Measurements from ENCODE around the gene OR5AN1. TPM values are rescaled to one million over a fixed set of nuclear protein-coding genes. Genes with fewer than 3 reads are reported as not detected.

Gene OR5AN1
- total and polyA plus RNA-seq, 11 donors = not detected

DNA sequence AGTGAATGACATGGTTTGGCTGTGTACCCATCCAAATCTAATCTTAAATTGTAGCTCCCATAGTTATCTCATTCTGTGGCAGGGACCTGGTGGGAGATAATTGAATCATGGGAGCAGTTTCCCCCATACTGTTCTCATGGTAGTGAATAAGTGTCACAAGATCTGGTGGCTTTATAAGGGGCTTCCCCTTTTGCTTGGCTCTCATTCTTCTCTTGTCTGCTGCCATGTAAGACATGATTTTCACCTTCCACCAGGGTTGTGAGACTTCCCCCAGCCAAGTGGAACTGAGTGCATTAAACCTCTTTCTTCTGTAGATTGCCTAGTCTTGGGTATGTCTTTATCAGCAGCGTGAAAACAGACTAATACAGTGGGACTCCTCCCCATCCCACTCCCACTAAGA, 56.4 kb downstream of the OR5AN1 start:
- Histone ChIP-seq H3K9me3 (peaks cover 0 to 10% (median 0%) of the 10 kb centered on the region in 12 donors), H3K36me3 (no peaks in the 10 kb centered on the region), H3K27ac (no peak overlapping the region), H3K4me1 (no peaks in the 10 kb centered on the region), H3K4me3 (no peak overlapping the region), H3K27me3 (peaks cover 0 to 24% (median 0%) of the 10 kb centered on the region in 9 donors)
- intact Hi-C loops (cut with DNase I) = no loop called here
- TF ChIP-seq POLR2A (IDR thresholded peaks at IDR 0.05) = no peak
- TF ChIP-seq, protein P1, sequence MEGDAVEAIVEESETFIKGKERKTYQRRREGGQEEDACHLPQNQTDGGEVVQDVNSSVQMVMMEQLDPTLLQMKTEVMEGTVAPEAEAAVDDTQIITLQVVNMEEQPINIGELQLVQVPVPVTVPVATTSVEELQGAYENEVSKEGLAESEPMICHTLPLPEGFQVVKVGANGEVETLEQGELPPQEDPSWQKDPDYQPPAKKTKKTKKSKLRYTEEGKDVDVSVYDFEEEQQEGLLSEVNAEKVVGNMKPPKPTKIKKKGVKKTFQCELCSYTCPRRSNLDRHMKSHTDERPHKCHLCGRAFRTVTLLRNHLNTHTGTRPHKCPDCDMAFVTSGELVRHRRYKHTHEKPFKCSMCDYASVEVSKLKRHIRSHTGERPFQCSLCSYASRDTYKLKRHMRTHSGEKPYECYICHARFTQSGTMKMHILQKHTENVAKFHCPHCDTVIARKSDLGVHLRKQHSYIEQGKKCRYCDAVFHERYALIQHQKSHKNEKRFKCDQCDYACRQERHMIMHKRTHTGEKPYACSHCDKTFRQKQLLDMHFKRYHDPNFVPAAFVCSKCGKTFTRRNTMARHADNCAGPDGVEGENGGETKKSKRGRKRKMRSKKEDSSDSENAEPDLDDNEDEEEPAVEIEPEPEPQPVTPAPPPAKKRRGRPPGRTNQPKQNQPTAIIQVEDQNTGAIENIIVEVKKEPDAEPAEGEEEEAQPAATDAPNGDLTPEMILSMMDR (IDR thresholded peaks at IDR 0.05) = no peak
- ATAC-seq (no peak), DNase-seq (no peak)
- 63 to 79% (median 69%) methylated on average over 1 of the region's 1 CpG for WGBS, 4 donors

DNA sequence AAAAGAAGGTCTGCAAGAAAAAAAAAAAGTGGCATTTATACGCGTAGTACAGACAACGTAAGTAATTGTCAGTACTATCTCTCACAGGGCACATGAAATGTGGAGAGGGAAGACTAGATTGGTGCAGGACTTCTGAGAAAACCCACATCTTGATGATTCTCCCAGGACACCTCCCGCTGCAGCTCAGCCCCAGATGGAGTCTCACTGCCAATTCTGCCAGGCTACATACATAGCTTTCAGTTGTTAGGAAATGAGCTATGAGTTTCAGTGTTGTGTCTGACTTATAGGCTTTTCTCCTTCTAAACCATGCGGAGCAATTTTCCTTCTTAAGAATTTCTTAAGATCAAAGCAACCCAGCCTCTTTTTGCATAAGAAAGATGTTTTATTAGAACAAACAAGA, 57.9 kb downstream of the OR5AN1 start:
- no peak overlapping the region for H3K27ac ChIP-seq
- intact Hi-C loops (cut with DNase I) = no loop called here
- H3K9me3 ChIP-seq = no peaks in the 10 kb centered on the region
- no peaks in the 10 kb centered on the region for H3K4me1 ChIP-seq
- H3K4me3 ChIP-seq = no peak overlapping the region
- 83 to 87% (median 85%) methylated on average over 5 of the region's 5 CpGs for WGBS, 4 donors
- H3K36me3 ChIP-seq = no peaks in the 10 kb centered on the region
- DNase-seq (no peak), ATAC-seq (no peak)
- H3K27me3 ChIP-seq = peaks cover 0 to 24% (median 0%) of the 10 kb centered on the region in 9 donors
- TF ChIP-seq, protein P1 (IDR thresholded peaks at IDR 0.05) = no peak
- TF ChIP-seq POLR2A (IDR thresholded peaks at IDR 0.05) = no peak

DNA sequence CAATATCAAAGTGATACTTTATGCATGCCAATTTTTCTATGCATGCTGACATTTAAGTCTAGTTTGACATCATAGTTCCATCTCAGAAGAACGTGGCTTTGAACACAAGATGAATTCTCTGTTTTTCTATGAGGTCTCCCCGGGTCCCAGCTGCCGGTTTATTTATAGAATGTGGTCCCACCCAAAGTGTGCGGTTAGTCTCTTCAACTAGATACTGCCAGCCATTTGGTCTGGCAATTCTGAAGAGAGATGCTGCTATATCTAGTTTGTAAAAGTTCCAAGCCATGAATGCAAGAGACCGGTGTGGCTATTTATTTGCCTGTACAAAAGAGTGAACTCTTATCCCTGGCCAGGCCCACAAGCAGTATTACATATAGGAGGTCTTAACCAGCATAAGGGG, 58.3 kb downstream of the OR5AN1 start:
- Histone ChIP-seq H3K4me1 (no peaks in the 10 kb centered on the region), H3K36me3 (no peaks in the 10 kb centered on the region), H3K27me3 (peaks cover 0 to 24% (median 0%) of the 10 kb centered on the region in 9 donors), H3K9me3 (no peaks in the 10 kb centered on the region), H3K27ac (no peak overlapping the region), H3K4me3 (no peak overlapping the region)
- ATAC-seq (no peak), DNase-seq (no peak)
- intact Hi-C loops (cut with DNase I) = no loop called here
- TF ChIP-seq, protein P1 (IDR thresholded peaks at IDR 0.05) = no peak
- no peak for TF ChIP-seq POLR2A (IDR thresholded peaks at IDR 0.05)
- WGBS, 4 donors = 56 to 74% (median 69%) methylated on average over 5 of the region's 5 CpGs

DNA sequence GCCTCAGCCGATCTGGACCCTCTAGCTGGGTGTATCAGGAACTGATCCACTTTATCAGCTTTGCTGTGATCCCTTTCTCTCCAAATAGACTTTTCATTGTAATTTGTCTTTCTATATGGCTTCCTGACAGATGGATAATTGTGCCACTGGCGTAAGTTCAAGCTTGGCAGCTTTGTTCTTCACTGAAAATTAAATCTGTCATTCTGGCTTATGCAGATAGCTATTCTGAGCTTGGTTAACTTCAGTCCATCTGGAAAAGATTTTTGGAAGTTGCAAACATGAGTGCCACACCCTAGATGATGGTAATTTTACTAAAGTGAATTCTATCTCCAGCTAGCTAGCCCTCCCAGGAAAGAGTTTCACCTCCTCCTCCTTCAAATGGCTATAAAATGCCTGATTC, 59.5 kb downstream of the OR5AN1 start:
- TF ChIP-seq POLR2A (IDR thresholded peaks at IDR 0.05) = no peak
- TF ChIP-seq, protein P1 (IDR thresholded peaks at IDR 0.05) = no peak
- Histone ChIP-seq H3K27ac (no peak overlapping the region), H3K9me3 (no peaks in the 10 kb centered on the region), H3K4me3 (no peak overlapping the region), H3K4me1 (no peaks in the 10 kb centered on the region), H3K36me3 (no peaks in the 10 kb centered on the region), H3K27me3 (peaks cover 0 to 24% (median 0%) of the 10 kb centered on the region in 9 donors)
- WGBS, 4 donors = 57 to 75% (median 68%) methylated on average over 2 of the region's 2 CpGs
- ATAC-seq = no peak
- no peak for DNase-seq
- intact Hi-C loops (cut with DNase I) = no loop called here

Other genes starting within 250 kb of the OR5AN1 start
- 10 to 100 TPM in 3 of 9 donors, 1 to 10 TPM in 6; 4.1 to 38.3 (median 9.1) TPM for gene FAM111A, start 216.0 kb upstream of the OR5AN1 start, total RNA-seq
- 1 to 10 TPM; 3.3 to 8.0 TPM for gene FAM111A, start 216.0 kb upstream of the OR5AN1 start, polyA plus RNA-seq
- 1 to 10 TPM in 8 of 9 donors, under 1 TPM in 1; 0.74 to 6.8 (median 2.1) TPM for gene DTX4, start 186.8 kb upstream of the OR5AN1 start, total RNA-seq
- gene DTX4, start 186.8 kb upstream of the OR5AN1 start, polyA plus RNA-seq = 1 to 10 TPM in 1 of 2 donors, under 1 TPM in 1; 0.76 to 1.1 TPM
- 10 to 100 TPM in 3 of 9 donors, 1 to 10 TPM in 6; 2.8 to 78.6 (median 7.1) TPM for gene MPEG1, start 146.0 kb upstream of the OR5AN1 start, total RNA-seq
- 1 to 10 TPM; 1.4 to 3.6 TPM for gene MPEG1, start 146.0 kb upstream of the OR5AN1 start, polyA plus RNA-seq
- not detected for gene OR5A2, start 67.5 kb downstream of the OR5AN1 start, total RNA-seq
- gene OR5A2, start 67.5 kb downstream of the OR5AN1 start, polyA plus RNA-seq = not detected
- gene OR5A1, start 77.6 kb downstream of the OR5AN1 start, total RNA-seq = not detected
- not detected for gene OR5A1, start 77.6 kb downstream of the OR5AN1 start, polyA plus RNA-seq
- gene OR4D6, start 98.1 kb downstream of the OR5AN1 start, total RNA-seq = not detected
- not detected for gene OR4D6, start 98.1 kb downstream of the OR5AN1 start, polyA plus RNA-seq
- not detected for gene OR4D10, start 114.4 kb downstream of the OR5AN1 start, total RNA-seq
- not detected for gene OR4D10, start 114.4 kb downstream of the OR5AN1 start, polyA plus RNA-seq
- gene OR4D11, start 144.7 kb downstream of the OR5AN1 start, total RNA-seq = not detected
- not detected for gene OR4D11, start 144.7 kb downstream of the OR5AN1 start, polyA plus RNA-seq
- not detected for gene OR4D9, start 152.6 kb downstream of the OR5AN1 start, total RNA-seq
- gene OR4D9, start 152.6 kb downstream of the OR5AN1 start, polyA plus RNA-seq = not detected